H4 (cell line): ENCODE measurements around the gene TBC1D14. TPM values are rescaled to one million over a fixed set of nuclear protein-coding genes. Genes with fewer than 3 reads are reported as not detected.

Experiments
- DNase-seq: peaks from one replicate; pipeline ENCODE4 v3.0.0-alpha.2; 2015; ENCODE audit warnings: low spot score
- total RNA-seq: library from RNA; depleted of rRNA; stranded (reverse); fragments of >200 nt; shearing (Covaris generic); gene quantifications from 2 replicates; pipeline ENCODE4 v1.2.3, GENCODE V29; 2014

The TBC1D14 gene
- total RNA-seq, 1 experiment from 2014 or later: 38.9 TPM

- DNase-seq: no peak
Measured at GRCh38 chr4:6999172-7000086, 89.8 kb downstream of the TBC1D14 start.

GRCh38 chr4:7000421-7001176 is 91.0 kb downstream of the TBC1D14 start:
- no peak for DNase-seq

DNA sequence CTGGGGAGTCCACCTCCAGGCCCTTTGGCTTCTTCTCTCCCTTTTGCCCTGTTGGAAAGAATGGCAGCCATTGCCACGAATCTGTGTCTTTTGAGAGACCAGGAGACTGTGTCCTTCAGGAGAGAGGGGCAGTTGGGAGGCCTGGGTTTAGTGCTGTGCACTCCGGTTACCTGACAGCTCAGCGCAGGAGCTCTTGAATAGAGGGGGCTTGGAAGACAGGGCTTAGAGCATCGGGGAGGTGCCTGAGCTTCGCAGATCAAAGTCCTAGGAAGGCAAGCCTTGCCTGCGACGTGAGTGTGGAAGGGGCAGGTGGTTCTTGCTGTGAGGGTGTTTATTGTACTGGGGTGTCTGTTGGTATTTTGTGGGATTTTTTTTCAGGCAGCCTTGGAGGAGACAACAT is 91.6 kb downstream of the TBC1D14 start:
- no peak for DNase-seq

DNA sequence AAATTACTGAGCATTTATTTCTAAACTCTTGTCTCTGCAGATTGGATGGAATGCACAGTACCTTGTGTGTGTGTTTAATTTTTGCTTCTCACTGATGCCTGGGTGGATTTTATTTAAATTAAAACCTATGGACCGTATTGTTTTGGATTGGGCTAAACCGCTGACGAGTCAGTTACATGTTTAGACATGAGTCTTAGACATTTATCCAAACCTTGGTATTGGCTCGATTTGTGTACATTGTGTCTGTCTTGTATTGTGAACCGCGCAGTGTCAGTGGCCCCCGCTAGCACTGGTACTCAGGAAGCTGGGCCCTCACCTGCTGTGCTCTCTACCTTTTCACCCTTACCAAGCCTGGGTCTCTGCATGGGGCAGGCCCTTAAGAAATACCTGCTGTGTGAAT is 92.7 kb downstream of the TBC1D14 start:
- DNase-seq: no peak

- DNase-seq: no peak
Measured at GRCh38 chr4:7003176-7003878, 93.7 kb downstream of the TBC1D14 start.

GRCh38 chr4:7003879-7004240 is 94.2 kb downstream of the TBC1D14 start:
- DNase-seq: no peak

- peak; percentile 86 for DNase-seq
Measured at GRCh38 chr4:7004331-7004730, 94.7 kb downstream of the TBC1D14 start.

DNA sequence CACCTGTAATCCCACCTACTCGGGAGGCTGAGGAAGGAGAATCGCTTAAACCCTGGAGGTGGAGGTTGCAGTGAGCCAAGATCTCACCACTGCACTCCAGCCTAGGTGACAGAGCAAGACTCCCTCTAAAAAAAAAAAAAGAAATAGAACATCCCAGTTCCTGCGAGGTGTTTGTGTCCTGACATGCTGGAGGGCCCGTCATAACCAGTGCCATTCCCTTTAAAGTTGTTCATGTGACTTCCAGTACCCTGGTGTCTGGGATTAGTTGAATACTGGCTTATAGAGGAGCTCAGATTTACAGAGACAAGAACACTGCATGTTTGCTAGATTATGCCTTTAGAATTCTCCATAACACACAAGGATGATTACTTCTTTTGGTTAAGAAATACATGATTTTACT is 95.9 kb downstream of the TBC1D14 start:
- no peak for DNase-seq

- DNase-seq: no peak
Measured at GRCh38 chr4:7006411-7006810, 96.8 kb downstream of the TBC1D14 start.

- DNase-seq: no peak
Measured at GRCh38 chr4:7007142-7007907, 97.7 kb downstream of the TBC1D14 start.

DNA sequence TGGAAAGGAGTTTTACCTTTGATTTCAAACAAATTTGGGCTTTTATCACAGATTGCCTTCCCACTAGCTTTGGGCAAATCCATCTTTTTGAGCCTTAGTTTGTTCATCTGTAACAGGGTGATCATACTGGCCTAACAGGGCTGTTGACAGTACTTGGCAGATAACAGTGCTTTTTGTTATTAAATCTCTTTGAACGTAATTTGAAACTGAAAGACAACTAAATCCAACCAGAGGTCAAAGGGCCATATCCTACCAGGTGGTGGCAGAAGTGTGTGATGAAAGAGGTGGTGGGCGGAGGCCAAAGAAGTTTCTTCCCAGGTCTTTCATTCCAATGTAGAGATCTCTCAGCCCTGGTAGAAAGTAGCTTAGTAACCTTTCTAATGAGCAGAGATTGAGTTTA is 98.3 kb downstream of the TBC1D14 start:
- DNase-seq: no peak

- no peak for DNase-seq
Measured at GRCh38 chr4:7009564-7009963, 99.9 kb downstream of the TBC1D14 start.

DNA sequence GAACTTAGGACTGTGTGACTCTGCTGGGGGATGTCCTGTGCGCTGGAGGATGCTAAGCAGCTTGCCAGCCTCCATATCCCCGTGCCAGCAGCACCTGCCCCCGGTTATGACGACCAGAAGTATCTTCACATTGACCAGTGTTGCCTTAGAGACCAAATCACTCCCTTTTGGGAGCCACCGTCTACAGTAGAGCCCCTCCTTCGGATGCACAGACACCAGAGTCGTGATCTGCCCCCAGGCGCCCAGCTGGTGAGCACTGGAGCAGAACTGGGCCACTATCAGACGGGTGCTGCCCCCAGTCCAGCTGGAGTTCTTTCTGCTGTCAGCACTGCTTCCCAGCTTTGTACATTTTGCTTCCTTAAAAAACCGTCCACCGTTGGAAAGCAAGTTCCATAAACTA is 103.5 kb downstream of the TBC1D14 start:
- no peak for DNase-seq

DNA sequence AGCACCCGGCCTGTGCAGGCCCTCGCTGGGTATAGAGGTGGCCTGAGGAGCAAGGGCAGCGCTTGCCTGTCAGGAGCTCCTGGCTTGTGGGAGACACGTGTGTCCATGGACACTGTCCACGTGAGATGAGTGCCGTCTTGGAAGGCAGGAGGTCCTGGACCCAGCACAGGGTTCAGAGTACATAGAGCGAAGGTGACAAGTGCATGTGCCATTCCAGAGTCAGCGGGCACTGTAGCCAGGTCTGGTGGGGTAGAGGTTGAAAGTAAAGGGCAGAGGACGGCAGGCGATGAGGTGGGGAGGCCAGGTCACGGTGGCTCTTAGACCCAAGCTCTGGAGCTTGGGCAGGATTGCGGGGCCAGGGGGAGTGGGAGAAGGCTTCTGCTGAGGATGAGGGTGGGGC is 105.2 kb downstream of the TBC1D14 start:
- no peak for DNase-seq

- no peak for DNase-seq
Measured at GRCh38 chr4:7015383-7016035, 105.9 kb downstream of the TBC1D14 start.

GRCh38 chr4:7016086-7016485 is 106.5 kb downstream of the TBC1D14 start:
- DNase-seq: no peak

DNA sequence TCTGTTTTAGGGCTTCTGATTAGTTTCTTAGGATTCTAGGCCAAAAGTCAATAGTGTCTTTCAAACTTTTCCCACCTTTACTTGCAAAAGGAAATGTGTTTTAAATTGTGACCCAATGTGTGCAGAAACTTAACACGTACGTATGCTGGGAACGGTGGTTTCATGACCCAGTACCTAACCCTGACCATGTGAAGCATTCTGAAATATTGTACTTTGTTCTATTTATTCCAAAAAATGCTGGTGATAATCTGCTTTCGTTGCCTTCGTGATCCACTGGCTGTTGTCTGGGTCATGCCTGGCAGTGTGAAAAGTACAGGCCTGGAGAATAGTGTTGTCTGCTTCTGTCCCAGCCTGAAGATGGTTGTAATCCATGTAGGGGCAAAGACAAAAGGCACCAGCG is 106.9 kb downstream of the TBC1D14 start:
- DNase-seq: no peak

DNA sequence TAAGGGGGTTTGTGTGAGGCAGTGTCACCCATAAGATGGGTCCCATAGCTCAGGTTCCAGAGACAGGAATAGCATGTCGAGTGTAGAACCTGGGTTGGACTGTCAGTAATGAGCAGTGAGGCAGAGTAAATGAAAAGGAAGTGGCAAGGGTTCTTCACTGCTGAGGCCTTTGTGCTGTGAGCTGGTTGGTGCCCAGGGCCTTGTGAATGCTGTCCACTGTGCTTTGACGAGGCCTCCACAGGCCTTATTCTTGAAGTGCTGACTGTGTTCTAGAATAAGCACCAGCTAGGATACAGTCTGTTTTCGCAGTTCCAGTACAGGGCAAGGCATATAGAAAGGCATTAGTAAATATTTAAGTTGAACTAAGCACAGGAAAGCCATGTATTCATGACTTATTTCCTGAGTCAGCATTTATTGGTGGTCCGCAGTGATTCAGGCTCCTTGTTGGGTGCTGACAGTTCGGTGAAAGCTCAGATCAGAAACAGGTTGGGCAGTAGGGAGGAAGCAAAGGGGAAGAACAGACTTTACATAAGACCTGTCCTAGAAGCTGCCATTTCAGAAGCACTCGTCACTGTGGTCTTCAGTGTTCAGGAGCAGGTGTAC is 107.9 kb downstream of the TBC1D14 start:
- DNase-seq: no peak

DNA sequence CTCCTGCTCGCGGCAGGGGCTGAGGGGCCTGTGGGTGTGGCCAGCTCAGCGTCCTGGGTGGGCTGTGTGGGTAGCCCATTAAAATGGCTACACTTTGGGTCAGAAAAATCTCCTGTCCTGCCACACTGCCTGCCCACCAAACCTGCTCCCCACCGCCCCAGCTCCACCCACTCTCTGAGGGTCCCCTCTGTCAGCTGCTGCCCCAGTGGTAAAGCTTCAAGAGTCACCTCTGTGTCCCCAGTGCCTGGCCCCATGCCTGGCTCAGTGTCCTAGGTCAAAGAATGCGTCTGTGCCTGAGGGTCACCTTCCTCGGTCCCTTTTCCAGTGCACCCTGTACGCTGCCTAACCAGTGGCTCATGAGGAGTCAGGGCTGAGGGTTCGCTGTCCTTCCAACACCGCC is 108.7 kb downstream of the TBC1D14 start:
- DNase-seq: no peak

GRCh38 chr4:7019367-7019766 is 109.7 kb downstream of the TBC1D14 start:
- DNase-seq: no peak

DNA sequence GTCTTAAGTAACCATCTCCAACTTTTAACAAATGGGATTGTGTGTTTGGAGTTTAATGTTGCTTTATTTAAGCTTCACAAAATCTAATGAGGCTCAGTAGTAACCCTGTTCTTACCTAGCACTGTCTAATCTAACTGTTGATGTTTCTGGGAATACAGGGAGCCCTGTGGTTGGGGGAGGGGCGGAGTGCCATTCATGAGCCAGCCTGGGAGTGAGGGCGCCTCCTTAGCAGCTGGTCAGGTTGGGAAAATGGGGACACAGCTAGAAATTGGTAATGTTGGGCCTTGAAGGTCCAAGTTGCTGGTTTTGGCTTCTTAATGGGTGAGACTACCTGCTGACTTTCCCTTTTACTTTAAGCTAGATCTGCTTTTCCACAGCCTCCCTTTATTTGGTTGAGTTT is 110.7 kb downstream of the TBC1D14 start:
- DNase-seq: no peak
